GM18502 (cell line): ENCODE data around the gene GNB5.

ENCODE experiments used
- ATAC-seq: cut with Tn5 transposase; IDR thresholded peaks from one replicate; pipeline ENCODE4 v1.9.1; 2021; ENCODE audit warnings: mild to moderate bottlenecking; ENCODE audit not compliant: unreplicated experiment, poor library complexity

Gene GNB5

DNA sequence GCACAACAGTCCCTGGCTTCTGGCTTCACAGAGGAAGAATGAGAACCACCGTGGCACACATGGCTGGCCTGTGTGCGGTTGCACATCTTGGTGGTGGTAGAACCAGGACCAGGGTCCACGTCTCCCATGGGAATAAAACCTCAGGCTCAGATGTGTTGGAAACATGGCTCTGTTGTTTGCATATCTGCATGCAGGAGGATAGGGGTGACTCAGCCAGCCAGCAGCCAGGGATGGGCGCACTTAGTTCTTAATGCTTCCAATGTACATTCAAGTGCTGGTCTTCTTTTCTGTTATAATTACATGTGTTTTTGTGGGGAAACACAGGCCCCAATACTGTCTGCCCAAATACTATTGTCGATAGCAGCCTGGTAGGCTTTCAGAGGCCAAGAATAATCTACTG is 42.8 kb downstream of the GNB5 start:
- no peak for ATAC-seq

GRCh38 chr15:52146776-52147175 is 44.4 kb downstream of the GNB5 start:
- ATAC-seq, result no peak

- ATAC-seq, result no peak
Observed at GRCh38 chr15:52146261-52146660, 44.9 kb downstream of the GNB5 start.

DNA sequence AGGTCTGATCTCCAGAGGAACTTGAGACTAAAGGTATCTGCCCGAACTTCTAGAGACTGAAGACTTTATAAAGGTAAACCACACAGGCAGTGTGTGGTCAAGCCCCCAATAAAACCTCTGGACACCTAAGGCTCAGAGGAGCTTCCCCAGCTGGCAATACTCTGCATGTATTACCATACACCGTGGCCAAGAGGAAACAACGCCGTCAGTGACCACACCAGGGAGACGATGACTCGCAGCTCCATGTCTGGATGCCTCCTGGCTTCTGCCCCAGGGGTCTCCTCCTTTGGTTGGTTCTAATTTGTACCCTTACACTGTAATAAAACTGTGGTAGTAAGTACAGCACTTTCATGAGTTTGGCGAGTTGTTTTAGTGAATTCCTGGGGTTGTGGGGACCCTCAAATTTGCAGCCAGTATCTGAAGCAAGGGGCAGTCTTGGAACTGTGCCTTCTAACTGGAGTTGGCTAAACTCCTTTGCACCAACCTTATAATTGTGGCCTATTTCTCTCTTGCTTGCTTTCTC is 46.5 kb downstream of the GNB5 start:
- no peak for ATAC-seq

DNA sequence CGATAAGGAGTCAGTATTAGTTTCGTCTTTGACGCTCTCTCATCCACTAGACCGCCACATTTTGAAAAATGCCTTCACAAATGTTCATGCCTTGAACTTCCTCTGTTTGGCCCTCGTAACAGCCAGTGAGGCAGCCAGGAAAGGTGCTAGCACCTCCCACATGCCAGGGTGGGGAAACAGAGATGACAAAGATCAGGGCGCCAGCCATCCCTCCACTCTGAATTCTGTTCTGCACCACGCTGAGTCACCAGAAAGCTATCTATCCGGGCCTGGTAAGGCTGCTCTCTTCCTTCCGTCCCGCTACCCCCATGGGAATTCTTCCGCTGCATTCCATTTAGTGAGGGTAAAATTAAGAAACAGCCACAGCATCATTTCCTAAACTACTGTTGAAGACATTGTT is 47.3 kb downstream of the GNB5 start:
- ATAC-seq, result no peak

GRCh38 chr15:52140646-52141045 is 50.5 kb downstream of the GNB5 start:
- no peak for ATAC-seq

DNA sequence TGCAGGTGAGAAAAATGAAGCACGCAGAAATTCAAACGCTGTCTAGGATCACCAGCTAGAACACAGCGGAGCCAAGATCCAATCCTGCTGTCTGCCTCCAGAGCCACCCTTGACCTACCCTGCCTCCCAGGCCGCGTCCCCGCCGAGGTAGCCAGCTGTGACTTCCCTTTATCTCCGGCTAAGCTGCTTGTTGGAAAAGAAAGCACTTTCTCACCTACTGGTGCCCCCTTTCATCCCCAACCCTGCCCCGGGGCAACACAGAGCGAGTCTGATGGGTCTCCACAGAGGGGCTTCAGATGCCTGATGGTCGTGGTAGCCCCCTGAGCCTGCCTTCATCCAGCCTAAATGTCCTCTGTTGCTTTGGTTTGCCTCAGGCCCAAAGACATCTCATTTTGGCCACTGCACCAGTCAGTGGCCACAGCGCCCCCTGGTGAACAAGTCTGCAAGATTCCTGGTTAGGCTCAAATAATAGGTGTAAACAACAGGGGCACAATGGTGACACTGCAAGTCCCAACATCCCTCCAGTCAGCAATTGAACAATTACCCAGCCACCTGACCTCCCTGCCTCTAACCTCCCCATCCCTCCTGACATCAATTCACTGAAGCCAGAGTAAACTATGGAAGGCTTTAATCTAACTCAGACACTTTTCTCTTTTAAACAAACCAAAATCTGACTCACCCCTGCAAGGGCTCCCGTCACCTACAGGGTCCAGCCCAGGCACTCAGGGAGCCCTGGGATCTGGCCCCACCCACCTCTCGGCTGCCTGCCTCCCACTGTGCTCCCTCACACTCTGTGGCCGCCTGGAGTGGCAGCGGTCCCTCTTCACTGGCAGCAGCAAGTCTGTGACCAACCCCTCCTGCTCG is 51.4 kb downstream of the GNB5 start:
- no peak for ATAC-seq

GRCh38 chr15:52137432-52138357 is 53.5 kb downstream of the GNB5 start:
- no peak for ATAC-seq

- ATAC-seq, result no peak
Observed at GRCh38 chr15:52136442-52136980, 54.7 kb downstream of the GNB5 start.

DNA sequence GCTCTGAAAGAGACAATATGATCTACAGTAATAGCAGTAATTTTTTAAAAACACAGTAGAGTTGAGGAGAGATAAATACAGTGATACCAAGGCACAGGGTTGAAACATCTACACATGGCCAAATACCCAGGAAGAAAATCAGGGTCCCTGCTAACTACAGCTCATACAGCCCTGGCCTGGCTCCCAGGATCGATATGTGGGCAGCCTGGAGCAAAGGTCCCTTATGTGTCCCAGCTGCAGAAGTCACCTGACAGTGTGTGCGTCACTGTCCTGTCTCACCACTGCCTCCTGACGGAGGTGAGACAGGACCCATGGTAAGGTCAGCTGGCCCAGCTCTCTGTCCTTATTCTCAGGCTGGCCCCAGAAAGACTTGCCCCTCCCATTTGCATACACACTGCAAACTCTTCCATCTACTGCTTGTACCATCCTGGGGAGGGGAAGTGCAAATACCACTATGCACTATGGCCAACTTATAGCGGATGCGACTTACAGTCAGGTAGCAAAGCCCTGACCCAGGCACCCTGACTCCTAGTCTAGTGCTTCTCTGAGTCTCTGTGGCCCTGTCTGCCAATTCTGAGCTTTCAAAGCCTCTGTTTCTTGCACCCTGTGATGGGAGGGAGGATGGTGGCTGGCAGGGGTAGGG is 56.6 kb downstream of the GNB5 start:
- ATAC-seq, result no peak

GRCh38 chr15:52133510-52134220 is 57.5 kb downstream of the GNB5 start:
- ATAC-seq, result no peak

DNA sequence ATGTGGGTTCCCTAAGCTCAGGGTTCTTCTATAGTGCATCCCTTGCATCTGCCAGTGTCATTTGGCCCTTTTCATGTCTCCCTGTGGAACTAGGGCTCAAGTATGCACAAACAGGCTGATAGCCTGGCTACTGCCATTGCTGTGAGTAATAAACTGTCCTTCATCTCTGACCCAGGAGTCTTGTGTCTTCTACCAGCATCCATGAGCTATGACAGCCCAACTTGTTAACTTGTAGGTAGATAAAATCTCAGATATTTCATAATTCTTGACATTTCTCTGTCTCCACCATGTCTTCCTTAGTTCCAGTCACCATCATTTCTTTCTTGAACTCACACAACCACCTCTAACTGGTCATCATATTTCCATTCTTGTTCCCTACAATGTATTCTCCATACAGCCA is 59.1 kb downstream of the GNB5 start:
- ATAC-seq, result no peak

- no peak for ATAC-seq
Observed at GRCh38 chr15:52128568-52128967, 62.6 kb downstream of the GNB5 start.

GRCh38 chr15:52124270-52124880 is 66.8 kb downstream of the GNB5 start:
- ATAC-seq, result no peak

DNA sequence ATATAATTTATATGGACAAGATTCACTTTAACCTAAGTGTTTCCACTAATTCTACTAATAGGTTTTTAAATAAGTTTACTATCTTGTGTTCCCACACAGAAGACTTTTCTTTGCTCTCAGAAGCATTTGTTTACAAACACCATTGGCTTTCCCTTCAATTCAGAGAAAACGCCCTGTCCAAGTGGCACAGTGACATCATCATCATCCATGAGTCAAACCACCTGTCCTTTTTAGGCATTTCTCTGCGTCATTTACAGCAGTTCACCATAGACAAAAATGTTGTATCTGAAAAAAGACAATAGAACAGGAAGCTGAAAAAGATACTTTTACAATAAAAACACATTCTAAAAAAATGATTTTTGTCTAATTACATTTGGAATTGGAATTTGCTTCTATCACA is 69.3 kb downstream of the GNB5 start:
- ATAC-seq, result no peak

DNA sequence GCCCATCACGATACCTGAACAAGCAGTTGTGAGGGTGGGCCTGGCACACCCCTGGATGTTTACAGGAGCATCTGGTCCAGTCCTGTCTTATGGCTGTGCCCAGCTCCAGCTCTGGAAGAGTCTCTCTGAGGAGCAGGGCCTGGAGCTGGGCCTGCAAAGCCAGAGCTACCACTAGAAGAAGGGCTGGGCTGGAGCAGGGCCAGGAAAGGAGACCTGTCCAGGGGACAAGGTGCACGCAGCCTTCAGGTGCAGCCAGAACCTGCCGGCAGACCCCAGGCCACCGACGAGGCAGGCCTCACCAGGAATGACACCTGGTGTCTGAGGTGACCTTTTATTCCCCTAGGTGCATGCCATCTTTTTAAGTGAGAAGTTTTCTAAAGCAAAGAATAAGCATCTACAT is 70.2 kb downstream of the GNB5 start:
- ATAC-seq, result no peak

GRCh38 chr15:52120488-52120887 is 70.7 kb downstream of the GNB5 start:
- no peak for ATAC-seq

DNA sequence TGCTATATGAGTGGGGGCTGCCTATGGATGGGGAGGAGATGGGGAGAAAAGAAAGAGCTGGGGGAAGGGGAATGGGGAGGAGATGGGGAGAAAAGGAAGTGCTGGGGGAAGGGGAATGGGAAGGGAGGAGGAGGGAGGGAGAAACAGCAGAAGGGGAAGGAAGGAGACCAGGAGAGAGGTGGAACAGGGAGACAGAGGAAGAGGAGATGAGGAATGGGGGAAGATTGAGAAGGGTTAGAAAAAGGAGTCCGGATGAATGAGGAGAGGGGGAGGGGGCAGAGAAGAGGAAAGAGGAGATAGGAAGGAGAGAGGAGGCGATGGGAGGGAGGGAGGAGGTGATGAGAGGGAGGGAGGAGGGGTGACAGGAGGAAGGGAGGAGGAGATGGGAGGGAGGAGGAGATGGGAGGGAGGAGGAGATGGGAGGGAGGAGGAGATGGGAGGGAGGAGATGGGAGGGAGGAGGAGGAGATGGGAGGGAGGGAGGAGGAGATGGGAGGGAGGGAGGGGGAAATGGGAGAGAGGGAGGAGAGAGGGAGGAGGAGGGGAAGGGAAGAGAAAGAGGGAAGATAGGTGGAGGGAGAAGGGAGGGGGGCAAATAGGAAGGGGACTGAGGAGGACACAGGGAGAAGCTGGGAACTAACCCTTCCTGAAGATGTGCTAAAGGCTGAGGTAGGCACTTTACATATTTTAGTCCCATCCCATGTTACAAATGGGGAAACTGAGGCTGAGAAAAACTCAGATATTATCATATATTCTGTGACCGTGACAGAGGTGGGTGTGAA is 72.0 kb downstream of the GNB5 start:
- no peak for ATAC-seq

DNA sequence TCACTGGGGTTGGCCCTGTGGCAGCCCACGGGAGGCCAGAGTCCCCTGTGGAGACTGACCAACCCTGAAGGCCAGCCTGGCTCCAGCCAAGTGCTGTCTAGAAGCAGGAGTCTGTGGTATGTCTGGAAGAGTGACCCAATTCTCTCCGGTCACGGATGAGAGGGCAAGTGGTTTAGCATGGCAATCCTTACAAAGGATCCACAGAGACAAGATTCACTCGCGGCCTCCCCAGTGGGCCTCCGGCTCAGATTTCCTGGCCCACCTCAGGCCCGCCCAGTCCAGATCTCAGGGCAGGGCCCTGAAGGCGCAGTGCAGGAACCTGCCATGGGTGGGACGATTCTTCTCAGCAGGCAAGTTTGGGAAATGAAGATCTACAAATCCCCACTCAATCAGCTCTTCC is 73.6 kb downstream of the GNB5 start:
- ATAC-seq, result no peak
